Karpas-422 (cell line): ENCODE results near the gene NEB. TPM values are rescaled to one million over a fixed set of nuclear protein-coding genes. Genes with fewer than 3 reads are reported as not detected.

Source experiments
- DNase-seq: peaks from one replicate; pipeline ENCODE4 v3.0.0-alpha.2; 2015
- H2AFZ ChIP-seq: fragments of 200-600 bp; sonication (generic); 2 replicates; pipeline ENCODE4 v1.6.1; 2014; ENCODE audit warnings: antibody characterized with exemption, low read length, mixed read lengths
- H3K27ac ChIP-seq: fragments of 200-600 bp; sonication (generic); 2 replicates; pipeline ENCODE4 v1.5.1; 2014; ENCODE audit warnings: mild to moderate bottlenecking, low read length, moderate library complexity
- H3K27me3 ChIP-seq: fragments of 200-600 bp; sonication (generic); 2 replicates; pipeline ENCODE4 v1.6.1; 2014; ENCODE audit warnings: low read length, mixed read lengths
- H3K36me3 ChIP-seq: fragments of 200-600 bp; sonication (generic); 2 replicates; pipeline ENCODE4 v1.6.1; 2014; ENCODE audit warnings: low read length, mixed read lengths; ENCODE audit not compliant: insufficient read depth
- H3K4me1 ChIP-seq: fragments of 200-600 bp; sonication (generic); 2 replicates; pipeline ENCODE4 v1.6.1; 2014; ENCODE audit warnings: mild to moderate bottlenecking, low read length, mixed read lengths
- H3K4me2 ChIP-seq: fragments of 200-600 bp; sonication (generic); 2 replicates; pipeline ENCODE4 v1.6.1; 2014; ENCODE audit warnings: low read length, low read depth, mild to moderate bottlenecking; ENCODE audit not compliant: poor library complexity, severe bottlenecking
- H3K4me3 ChIP-seq: fragments of 200-600 bp; sonication (generic); 2 replicates; pipeline ENCODE4 v1.5.1; 2014; ENCODE audit warnings: mild to moderate bottlenecking, antibody characterized with exemption, low read length, mixed read lengths
- H3K79me2 ChIP-seq: fragments of 200-600 bp; sonication (generic); 2 replicates; pipeline ENCODE4 v1.6.1; 2014; ENCODE audit warnings: mild to moderate bottlenecking, low read length, mixed read lengths
- H3K9ac ChIP-seq: fragments of 200-600 bp; sonication (generic); 2 replicates; pipeline ENCODE4 v1.6.0; 2014; ENCODE audit warnings: low read length
- H3K9me2 ChIP-seq: fragments of 200-600 bp; sonication (generic), shearing (Covaris generic); replicated peaks from 2 replicates; pipeline ENCODE4 v1.6.0; 2014; ENCODE audit warnings: mild to moderate bottlenecking, low read length, moderate library complexity; ENCODE audit not compliant: insufficient read depth
- H3K9me3 ChIP-seq: fragments of 300-700, 200-600 bp; sonication (generic); 2 replicates; pipeline ENCODE4 v1.6.1; 2014; ENCODE audit warnings: low read length, mixed read lengths
- H4K20me1 ChIP-seq: fragments of 200-600 bp; sonication (generic); 2 replicates; pipeline ENCODE4 v1.6.1; 2014; ENCODE audit warnings: mild to moderate bottlenecking, antibody characterized with exemption, low read length, low read depth; ENCODE audit not compliant: insufficient read depth
- total RNA-seq: library from RNA; depleted of rRNA; stranded (reverse); fragments of >200 nt; shearing (Covaris generic); gene quantifications from 2 replicates; pipeline ENCODE4 v1.2.3, GENCODE V29; 2014; ENCODE audit warnings: low replicate concordance; rRNA removed

NEB gene
- total RNA-seq, 1 experiment from 2014 or later: 1.4 TPM

GRCh38 chr2:151439127-151439526 is 295.1 kb downstream of the NEB start:
- H3K27ac ChIP-seq: no peak overlapping the region
- no peaks in the 10 kb centered on the region for H4K20me1 ChIP-seq
- H3K4me2 ChIP-seq: no peak overlapping the region
- H3K9me3 ChIP-seq: no peaks in the 10 kb centered on the region
- H3K9ac ChIP-seq: no peak overlapping the region
- H3K4me3 ChIP-seq: no peak overlapping the region
- H3K4me1 ChIP-seq: no peaks in the 10 kb centered on the region
- no peaks in the 10 kb centered on the region for H3K27me3 ChIP-seq
- no peak for DNase-seq
- no peaks in the 10 kb centered on the region for H3K9me2 ChIP-seq
- no peak overlapping the region for H2AFZ ChIP-seq
- peaks cover 9% of the 10 kb centered on the region; the same call in 1 of the 2 replicates for H3K79me2 ChIP-seq
- H3K36me3 ChIP-seq: peaks cover 54% of the 10 kb centered on the region

- Histone ChIP-seq H2AFZ (no peak overlapping the region), H3K27ac (no peak overlapping the region), H3K9me2 (no peaks in the 10 kb centered on the region), H3K9ac (no peak overlapping the region), H4K20me1 (no peaks in the 10 kb centered on the region), H3K79me2 (peaks cover 7% of the 10 kb centered on the region; the same call in 1 of the 2 replicates), H3K27me3 (no peaks in the 10 kb centered on the region), H3K4me3 (no peak overlapping the region), H3K9me3 (no peaks in the 10 kb centered on the region), H3K4me1 (no peaks in the 10 kb centered on the region), H3K36me3 (peaks cover 48% of the 10 kb centered on the region), H3K4me2 (no peak overlapping the region)
- no peak for DNase-seq
These were observed 295.8 kb downstream of the NEB start for GRCh38 chr2:151438506-151438905.

- Histone ChIP-seq H3K9ac (no peak overlapping the region), H3K9me3 (no peaks in the 10 kb centered on the region), H3K4me3 (no peak overlapping the region), H3K79me2 (peaks cover 8% of the 10 kb centered on the region; the same call in 1 of the 2 replicates), H3K36me3 (peaks cover 49% of the 10 kb centered on the region), H3K9me2 (no peaks in the 10 kb centered on the region), H4K20me1 (no peaks in the 10 kb centered on the region), H3K4me1 (no peaks in the 10 kb centered on the region), H3K27ac (no peak overlapping the region), H3K27me3 (no peaks in the 10 kb centered on the region), H3K4me2 (no peak overlapping the region), H2AFZ (no peak overlapping the region)
- peak; percentile 76 for DNase-seq
These were observed 296.6 kb downstream of the NEB start for GRCh38 chr2:151437630-151438029.

Other genes with a start within 250 kb of the NEB start
- gene ARL5A, start 93.9 kb upstream of the NEB start, total RNA-seq: 66.4 and 73.4 TPM in 2 replicates